Measurements from ENCODE around the gene MS4A15. TPM values are rescaled to one million over a fixed set of nuclear protein-coding genes. Genes with fewer than 3 reads are reported as not detected.
"Not testable (repeated sequence)": the region's sequence is repeated elsewhere in the genome, so short reads cannot be mapped to it uniquely, and the experiment has no call there.

The MS4A15 gene
- under 1 TPM in 1 of 3 donors, not detected in 2; 0.03 TPM for polyA plus RNA-seq

DNA sequence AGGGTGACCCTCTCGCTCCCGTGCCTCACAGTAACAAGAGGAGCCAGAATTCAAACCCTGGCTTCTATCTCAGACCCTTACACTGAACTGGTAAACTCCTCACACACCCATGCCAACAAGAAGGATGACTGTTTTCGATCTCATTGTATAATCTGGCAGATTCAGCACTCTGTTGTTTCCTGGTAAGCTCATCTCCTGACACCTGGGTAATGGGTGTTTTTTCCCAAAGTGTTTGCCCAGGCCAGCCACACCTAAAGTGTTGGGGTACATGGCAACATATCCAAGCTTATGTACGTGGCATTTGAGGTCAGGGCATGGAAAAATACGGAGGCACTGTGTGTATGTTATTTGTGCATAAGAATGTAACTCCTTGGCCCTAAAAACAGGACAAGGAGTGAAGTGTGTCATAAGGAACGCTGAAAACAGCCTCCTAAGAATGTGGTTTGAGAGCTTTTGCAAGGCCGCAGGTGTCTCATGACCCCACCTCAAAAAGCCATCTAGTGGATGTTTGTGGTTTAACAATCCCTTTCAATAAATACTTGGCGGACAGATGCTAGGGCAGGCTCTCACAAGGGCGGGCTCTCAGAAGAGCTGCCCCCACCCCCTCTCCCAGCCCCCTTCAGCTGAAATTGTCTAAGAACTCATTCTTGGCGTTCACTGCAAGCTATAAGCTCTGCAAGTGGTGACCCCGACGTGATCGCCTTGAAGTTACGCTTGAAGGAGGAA is at the start of gene MS4A15:
MS4A15 (plus strand) TSS at position 561 of the 726 bp plus-strand sequence. CDS start 6,867 bp downstream, outside the sequence.
- no peak within 1 kb of the TSS for H3K27ac ChIP-seq (ENCODE audit: low read depth, low read length)

GRCh38 chr11:60706931-60707330 is 49.7 kb upstream of the MS4A15 start:
- 74 to 78% (median 78%) methylated on average over 5 of the region's 5 CpGs for WGBS, 3 donors

More for the DNA sequence above, at the start of gene MS4A15:
- 43 to 60% (median 59%) methylated on average over 14 of the region's 14 CpGs for WGBS, 3 donors

GRCh38 chr11:60710482-60710881 is 46.2 kb upstream of the MS4A15 start:
- 73 to 79% (median 74%) methylated on average over 4 of the region's 4 CpGs for WGBS, 3 donors
- H3K27ac ChIP-seq (ENCODE audit: low read depth, low read length): no peak overlapping the region

More at GRCh38 chr11:60706931-60707330, 49.7 kb upstream of the MS4A15 start:
- H3K27ac ChIP-seq (ENCODE audit: low read depth, low read length): no peak overlapping the region

GRCh38 chr11:60711276-60711675 is 45.4 kb upstream of the MS4A15 start:
- no peak overlapping the region for H3K27ac ChIP-seq (ENCODE audit: low read depth, low read length)
- WGBS, 3 donors: 58 to 80% (median 64%) methylated on average over 4 of the region's 4 CpGs

DNA sequence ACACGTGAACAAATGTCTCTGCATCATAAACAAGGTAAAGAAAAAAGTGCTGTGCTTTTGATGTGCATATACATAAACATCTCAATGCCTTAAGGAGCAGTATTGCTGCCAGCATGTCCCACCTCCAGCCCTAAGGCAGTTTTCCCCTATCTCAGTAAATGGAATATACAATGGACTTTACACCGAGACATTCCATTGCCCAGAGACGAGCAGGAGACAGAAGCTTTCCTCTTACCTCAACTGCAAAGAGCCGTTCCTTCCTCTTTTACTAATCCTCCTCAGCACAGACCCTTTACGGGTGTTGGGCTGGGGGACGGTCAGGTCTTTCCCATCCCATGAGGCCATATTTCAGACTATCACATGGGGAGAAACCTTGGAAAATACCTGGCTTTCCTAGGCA is 43.2 kb upstream of the MS4A15 start:
- 66 to 81% (median 68%) methylated on average over 6 of the region's 6 CpGs for WGBS, 3 donors

DNA sequence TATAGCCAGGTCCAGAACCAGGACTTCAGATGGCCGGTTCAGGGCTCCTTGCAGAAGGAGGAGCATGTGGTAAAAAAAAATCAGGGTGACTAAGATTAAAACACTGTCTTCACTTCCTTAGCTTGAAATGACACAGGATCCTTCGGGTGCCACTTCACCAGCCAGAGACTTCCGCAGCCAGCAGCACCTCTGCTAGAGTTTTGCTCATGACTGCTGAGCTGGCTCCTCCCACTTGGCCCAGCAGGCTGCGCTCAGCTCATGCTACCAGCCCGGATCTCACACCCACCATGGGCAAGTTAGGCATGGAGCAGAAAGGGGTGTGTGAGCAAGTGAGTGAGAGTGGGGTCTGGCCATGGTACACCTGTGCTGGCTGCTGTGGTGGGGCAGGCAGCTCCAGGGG is 38.7 kb upstream of the MS4A15 start:
- no peak overlapping the region for H3K27ac ChIP-seq (ENCODE audit: low read depth, low read length)
- 86 to 90% (median 89%) methylated on average over 5 of the region's 5 CpGs for WGBS, 3 donors

More for the DNA sequence above, 43.2 kb upstream of the MS4A15 start:
- not testable (repeated sequence) for H3K27ac ChIP-seq (ENCODE audit: low read depth, low read length)

DNA sequence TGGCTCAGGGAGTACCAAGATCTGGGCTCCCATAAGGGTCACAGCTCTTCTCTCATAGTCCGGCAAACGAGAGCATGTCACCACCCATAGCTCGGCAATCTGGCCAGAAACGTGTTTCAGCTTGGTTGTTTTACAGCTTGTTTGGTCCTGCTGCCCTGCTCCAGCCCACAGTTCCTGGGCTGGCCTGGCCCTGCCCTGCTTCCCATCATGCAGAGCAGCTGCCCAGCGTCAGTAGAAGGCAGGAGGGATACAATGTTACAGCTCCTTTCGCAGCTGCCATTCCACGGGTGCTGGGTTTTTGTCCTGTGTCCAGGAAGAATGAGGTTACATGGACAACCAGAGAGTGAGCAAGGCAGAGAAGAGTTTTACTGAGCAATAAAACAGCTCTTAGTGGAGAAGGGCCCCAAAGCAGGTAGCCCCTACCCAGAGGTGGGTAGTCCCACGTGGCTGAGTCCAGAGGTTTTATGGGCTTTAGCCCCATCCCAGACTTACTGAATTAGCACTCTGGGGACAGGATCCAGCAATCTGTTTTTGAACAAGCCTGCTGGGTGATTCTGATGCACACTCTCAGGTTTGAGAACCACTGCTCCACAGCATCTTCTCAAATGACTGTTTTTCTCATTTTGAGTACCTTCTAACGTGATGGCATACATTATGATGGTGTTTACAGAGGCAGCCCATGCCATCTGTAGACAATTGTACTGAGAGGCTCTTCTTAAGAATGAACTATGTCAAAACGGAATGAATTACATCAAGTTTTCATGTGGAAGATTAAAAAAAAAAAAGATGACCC is 37.9 kb upstream of the MS4A15 start:
- WGBS, 3 donors: 82 to 87% (median 85%) methylated on average over 10 of the region's 10 CpGs
- no peak overlapping the region for H3K27ac ChIP-seq (ENCODE audit: low read depth, low read length)

- WGBS, 3 donors: 81 to 89% (median 82%) methylated on average over 4 of the region's 4 CpGs
- H3K27ac ChIP-seq (ENCODE audit: low read depth, low read length): no peak overlapping the region
These were observed 37.3 kb upstream of the MS4A15 start for GRCh38 chr11:60719391-60719790.

- no peak overlapping the region for H3K27ac ChIP-seq (ENCODE audit: low read depth, low read length)
- WGBS, 3 donors: 81 to 84% (median 81%) methylated on average over 6 of the region's 6 CpGs
These were observed 36.2 kb upstream of the MS4A15 start for GRCh38 chr11:60720460-60720859.

DNA sequence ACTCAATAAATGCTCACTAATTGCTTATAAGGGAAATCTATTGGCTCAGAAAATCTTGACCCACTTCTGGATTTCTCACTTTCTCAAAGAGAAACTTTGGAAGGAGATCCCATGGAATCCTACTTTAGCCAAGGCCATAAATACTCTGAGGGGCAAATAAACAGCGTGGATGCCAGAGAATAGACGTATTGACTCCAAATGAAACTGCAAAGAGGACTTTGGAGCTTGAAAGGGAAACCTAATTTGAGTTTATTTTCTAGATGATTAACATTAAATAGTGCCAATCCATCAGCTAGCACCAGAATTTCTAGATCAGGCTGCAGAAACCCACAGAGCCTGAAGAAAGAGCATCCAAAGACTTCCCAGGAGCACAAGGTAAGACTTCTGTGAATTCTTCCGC is 32.2 kb upstream of the MS4A15 start, which contains the start of gene MS4A18:
MS4A18 (plus strand) TSS at position 301 of the 400 bp plus-strand sequence.
- 88 to 91% (median 90%) methylated on average over 3 of the region's 3 CpGs for WGBS, 3 donors
- no peak within 1 kb of the TSS for H3K27ac ChIP-seq (ENCODE audit: low read depth, low read length)

DNA sequence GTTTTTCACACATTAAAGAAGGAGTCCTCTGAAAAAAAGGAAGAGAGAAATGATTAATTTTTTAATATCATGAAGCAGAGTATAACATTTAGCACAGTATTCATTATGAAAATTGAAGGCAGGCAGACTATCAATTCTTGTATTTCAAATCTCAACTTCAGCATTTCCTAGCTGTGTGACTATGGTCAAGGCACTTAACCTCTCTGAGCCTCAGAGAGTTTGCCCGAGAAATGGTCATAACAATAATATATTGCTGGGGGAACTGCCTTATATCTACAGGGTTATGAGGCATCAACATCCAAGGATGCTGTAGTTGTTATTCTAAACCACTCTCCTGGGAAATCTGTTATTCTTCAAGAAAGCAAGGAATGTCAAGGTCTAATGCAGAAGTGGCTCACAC is 31.1 kb upstream of the MS4A15 start:
- 62 to 79% (median 71%) methylated on average over 1 of the region's 1 CpG for WGBS, 3 donors

DNA sequence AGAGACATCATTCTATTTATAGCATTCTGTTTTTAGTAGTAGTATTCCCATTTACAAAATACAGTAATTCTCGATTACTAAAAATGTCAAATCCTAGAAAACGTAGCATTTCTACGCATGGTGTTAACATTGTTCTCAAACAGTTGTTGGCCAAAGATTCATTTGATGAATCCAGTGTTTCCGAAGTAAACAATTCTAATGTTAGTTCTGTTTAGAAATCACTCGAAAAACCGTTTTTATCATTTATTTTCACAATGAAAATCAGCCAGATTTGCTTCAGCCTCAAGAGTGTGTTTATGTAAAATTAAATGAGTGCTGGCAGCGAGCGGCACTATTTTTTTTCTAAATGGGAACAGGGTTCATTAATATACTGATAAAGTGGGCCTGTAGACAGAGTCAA is 25.1 kb upstream of the MS4A15 start:
- H3K27ac ChIP-seq (ENCODE audit: low read depth, low read length): no peak overlapping the region
- 65 to 76% (median 72%) methylated on average over 8 of the region's 8 CpGs for WGBS, 3 donors

More for the DNA sequence above, 31.1 kb upstream of the MS4A15 start:
- no peak overlapping the region for H3K27ac ChIP-seq (ENCODE audit: low read depth, low read length)

GRCh38 chr11:60734279-60734678 is 22.4 kb upstream of the MS4A15 start:
- 62 to 87% (median 82%) methylated on average over 4 of the region's 4 CpGs for WGBS, 3 donors
- H3K27ac ChIP-seq (ENCODE audit: low read depth, low read length): no peak overlapping the region

DNA sequence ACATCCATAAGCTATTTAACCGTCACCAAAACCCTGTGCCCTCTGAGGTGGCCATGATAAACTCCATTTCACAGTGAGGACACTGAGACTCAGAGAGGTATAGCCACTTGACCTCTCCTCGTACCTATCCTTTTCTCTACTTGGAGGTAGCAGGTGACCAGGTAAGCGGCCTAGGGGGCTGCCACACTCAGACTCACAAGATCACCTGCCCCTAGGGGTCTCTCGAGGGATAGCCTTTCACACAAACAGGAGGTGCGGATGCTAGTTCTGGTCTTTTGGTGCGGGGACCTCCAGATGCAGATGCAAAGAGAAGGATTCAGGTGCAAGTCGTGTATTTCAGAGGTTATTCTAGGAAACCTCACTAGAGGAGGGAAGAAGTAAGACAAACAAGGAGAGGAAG is 17.6 kb upstream of the MS4A15 start:
- 66 to 73% (median 71%) methylated on average over 7 of the region's 7 CpGs for WGBS, 3 donors
- H3K27ac ChIP-seq (ENCODE audit: low read depth, low read length): no peak overlapping the region

DNA sequence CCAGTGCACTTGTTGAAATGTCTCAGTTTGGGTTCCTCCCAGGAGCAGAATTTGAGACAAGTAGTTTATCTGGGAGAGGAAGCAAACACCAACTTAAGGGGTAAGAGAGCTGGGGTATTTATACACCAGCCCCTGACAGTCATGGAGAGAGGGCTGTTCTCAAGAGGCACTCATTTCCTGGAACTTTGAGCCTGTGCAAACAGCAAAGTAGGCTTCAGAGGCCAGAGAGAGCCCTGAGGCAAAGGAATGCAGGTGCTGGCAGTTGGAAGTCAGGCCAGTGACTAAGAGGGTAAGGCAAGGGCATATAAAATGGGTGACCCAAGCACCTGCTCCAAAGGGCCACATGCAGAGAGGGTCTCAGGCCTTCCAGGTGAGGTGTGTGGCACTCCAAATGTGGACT is 16.1 kb upstream of the MS4A15 start:
- H3K27ac ChIP-seq (ENCODE audit: low read depth, low read length): no peak overlapping the region

DNA sequence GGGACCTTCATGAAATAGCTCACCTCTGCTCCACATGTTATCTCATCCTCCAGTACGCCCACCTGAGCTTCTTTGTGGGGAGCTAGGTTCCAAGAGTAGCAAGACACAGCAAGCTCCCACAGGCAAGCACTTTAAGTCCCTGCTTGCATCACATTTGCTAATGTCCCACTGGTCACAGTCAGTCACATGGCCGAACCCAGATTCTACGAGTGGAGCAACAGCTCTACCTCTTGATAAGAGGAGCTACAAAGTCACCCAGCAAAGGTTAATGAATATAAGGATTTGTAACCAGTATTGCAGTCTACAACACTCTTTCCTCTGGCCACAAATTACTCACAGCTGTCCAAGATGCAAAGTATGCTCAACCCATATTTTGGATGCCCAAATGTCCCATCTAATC is 15.2 kb upstream of the MS4A15 start:
- H3K27ac ChIP-seq (ENCODE audit: low read depth, low read length): no peak overlapping the region
- WGBS, 3 donors: 83 to 88% (median 85%) methylated on average over 3 of the region's 3 CpGs

DNA sequence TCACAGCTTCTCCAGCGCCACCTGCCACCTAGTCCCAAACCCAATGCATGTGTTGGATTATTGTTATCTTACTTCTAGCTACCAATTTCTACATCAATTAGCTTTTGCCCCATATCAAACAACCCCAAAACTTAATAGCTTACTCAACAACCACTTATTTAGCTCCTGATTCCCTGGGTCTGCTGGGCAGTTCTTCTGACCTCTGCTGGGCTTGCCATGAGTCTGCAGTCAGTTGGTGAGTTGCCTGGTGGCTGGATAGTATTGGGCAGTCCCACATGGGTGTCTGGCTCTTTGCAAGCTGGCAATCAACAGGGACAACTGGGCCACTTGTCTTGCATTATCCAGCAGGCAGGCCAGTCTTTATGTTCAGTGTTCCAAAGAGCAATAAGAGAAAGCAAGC is 13.6 kb upstream of the MS4A15 start:
- H3K27ac ChIP-seq (ENCODE audit: low read depth, low read length): no peak overlapping the region
- WGBS, 3 donors: 90 to 92% (median 91%) methylated on average over 1 of the region's 1 CpG

DNA sequence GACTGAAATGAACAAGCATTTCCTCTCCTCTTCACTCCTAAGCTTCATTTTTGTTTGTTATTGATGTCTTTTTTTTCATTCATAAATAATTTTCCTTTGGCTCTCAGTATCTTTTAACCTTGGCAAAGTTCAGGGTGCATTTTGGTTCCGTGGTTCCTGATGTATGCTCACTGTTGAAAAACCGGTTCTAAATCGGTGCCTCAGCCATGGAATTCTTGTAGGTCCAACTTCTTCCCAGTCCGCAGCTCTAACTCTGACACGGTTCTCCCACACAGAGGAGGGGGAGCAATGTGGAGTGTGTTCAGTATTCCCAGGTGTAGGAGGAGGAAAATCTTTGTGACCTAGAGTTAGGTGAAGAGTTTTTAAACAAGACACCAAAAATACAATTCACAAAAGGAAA is 12.6 kb upstream of the MS4A15 start:
- H3K27ac ChIP-seq (ENCODE audit: low read depth, low read length): no peak overlapping the region
- WGBS, 3 donors: 58 to 92% (median 85%) methylated on average over 5 of the region's 5 CpGs

- H3K27ac ChIP-seq (ENCODE audit: low read depth, low read length): no peak overlapping the region
- WGBS, 3 donors: 91 to 95% (median 95%) methylated on average over 14 of the region's 14 CpGs
These were observed 9.3 kb upstream of the MS4A15 start for GRCh38 chr11:60747359-60747873.
